ENCODE measurements around the gene TIGD6. TPM values are rescaled to one million over a fixed set of nuclear protein-coding genes. Genes with fewer than 3 reads are reported as not detected.
"Not testable (repeated sequence)": the region's sequence is repeated elsewhere in the genome, so short reads cannot be mapped to it uniquely, and the experiment has no call there.

The TIGD6 gene
- 4.3 TPM for total RNA-seq (ENCODE audit: insufficient read depth, low replicate concordance)

DNA sequence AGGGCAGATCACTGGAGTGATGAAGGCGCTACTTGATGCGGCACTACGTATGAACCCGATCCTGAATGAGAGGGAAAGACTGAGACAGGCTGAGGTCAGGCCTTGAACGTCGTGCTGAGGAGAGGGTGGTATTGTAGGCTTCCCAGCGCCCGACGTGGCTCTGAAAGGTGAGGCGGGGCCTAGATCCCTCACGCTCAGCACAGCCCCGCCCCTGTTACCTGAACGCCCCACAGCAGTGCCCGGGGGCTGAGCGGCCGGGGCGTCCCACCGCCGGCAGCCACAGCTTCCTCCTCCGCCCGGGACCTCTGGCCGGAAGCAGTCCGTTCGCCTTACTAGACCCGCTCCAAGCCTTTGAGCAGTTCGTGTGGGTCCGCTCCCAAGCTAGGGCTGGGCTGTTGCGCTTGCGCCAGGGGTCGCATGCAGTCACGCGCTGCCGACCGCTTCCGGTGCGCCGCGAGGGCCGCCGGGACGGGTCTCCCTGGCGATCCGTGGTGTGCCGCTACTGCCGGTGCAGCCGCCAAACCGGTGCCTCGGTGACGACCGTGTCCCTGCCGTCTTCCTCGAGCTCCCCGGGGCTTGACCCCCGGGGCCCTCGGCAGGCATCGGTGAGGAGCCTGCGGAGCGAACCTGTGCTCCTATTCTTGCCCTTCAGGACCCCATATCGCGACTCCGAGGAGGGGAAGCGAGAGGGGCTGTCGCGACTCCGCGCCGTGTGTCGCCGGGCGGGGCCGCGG lies at the start of gene TIGD6, which contains the start of gene HMGXB3:
TSS of gene TIGD6 (minus strand) at position 399 of the 734 bp plus-strand sequence. CDS start 4,306 bp downstream, outside the sequence.
TSS of gene HMGXB3 (plus strand) at position 484 of the 734 bp plus-strand sequence. CDS start 4,114 bp downstream, outside the sequence.
- DNase-seq (ENCODE audit: low spot score), result peak; percentile 97

DNA sequence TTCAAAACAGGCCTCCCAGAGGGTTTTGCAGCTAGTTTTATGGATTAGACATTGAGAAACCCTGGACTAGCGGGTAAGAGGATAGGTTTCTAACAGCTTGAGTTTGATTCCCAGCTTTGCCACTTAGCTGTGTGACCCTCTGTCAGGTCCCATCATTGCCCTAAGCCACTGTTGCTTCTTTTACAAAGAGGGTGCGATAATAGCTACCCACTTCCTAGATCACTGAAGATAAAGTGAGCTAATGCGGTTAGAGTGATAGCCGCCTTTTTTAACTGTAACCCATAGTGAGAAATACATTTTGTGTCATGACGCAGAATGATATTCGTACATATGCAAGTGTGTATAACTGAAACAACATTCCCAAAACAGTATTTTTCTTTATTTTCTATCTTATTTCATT lies 45.6 kb upstream of the TIGD6 start:
- no peak for DNase-seq (ENCODE audit: low spot score)

DNA sequence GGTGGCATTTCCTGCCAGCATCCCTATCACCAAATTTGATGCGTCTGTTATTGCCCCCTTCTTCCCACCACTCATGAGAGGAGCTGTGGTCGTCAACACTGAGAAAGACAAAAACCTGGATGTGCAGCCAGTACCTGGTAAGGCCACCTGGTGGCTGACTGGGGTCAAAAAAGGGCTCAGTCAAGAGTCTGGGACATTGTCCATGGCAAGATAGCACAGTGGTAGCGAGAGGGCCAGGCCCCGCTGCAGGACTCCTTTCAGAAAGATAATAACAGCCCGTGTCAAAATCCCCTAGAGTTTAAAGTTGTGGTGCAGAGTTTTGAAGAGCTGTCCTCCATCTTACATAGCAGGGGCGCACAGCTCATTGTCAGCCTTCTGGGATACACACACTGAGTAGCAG lies 45.1 kb upstream of the TIGD6 start:
- DNase-seq (ENCODE audit: low spot score), result no peak

DNA sequence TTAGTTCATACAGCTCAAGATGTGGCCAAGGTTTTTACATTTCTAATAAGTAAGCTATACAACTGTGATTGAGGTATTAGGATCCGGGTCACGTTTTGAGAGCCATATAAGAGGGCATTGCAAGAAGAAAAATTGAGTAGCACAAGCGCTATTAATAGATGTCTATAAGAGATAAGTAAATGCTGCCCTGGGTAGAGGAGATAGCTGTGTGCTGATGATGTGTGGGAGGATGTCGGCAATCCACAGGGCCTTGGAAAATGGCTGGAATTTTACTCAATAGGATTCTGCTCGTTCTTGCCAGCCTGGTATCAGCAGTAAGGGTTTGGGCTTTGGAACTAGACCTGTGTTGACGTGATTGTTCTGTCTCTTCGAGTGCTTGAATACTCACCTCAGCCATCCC lies 44.3 kb upstream of the TIGD6 start:
- DNase-seq (ENCODE audit: low spot score), result no peak

DNA sequence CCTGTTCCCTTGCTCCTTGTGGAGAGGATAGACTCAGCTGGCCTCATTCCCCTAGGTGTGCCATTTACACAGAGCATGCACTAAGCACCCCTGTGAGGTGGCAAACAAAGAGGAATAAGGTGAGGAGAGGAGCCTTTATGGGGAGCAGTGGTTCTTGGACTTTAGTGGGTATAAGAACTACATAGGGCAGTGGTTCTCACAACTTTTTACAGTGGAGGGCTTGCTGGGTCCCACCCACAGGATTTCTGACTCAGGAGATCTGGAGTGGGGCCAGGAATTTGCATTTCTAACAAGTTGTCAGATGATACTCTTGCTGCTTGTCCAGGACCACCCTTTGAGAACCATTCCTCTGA lies 43.9 kb upstream of the TIGD6 start:
- peak; percentile 73 for DNase-seq (ENCODE audit: low spot score)

DNA sequence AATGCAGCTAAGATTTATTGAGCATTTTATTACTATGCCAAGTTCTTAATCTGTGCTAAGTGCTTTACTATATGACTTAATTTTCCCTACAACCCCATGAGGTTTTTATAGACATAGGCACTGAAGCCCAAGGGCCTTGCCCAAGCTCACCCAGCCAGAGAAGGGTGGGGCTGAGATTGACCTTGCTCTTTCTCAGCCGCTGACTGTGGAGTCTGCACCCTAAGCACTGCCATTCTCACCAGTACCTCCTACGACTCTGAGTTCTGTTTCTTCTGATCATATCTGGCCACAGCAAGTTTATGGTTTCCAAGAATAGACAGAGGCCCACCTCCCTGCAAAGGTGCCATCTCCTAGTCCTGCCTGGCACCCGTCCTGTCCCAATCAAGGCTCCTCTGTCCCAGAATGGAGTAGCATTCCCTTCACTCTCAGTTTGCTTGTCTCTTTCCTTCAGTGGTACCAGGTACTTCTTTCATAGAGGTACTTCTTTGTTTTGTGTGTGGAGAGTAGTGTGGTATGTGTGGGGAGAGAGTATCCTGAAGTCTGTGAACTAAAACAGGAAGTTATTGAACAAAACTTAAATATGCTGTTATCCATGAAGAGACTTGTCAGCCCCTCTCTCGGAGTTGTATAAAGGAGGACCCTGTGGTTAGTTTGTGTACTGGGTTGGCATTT lies 43.3 kb upstream of the TIGD6 start:
- DNase-seq (ENCODE audit: low spot score), result no peak

DNA sequence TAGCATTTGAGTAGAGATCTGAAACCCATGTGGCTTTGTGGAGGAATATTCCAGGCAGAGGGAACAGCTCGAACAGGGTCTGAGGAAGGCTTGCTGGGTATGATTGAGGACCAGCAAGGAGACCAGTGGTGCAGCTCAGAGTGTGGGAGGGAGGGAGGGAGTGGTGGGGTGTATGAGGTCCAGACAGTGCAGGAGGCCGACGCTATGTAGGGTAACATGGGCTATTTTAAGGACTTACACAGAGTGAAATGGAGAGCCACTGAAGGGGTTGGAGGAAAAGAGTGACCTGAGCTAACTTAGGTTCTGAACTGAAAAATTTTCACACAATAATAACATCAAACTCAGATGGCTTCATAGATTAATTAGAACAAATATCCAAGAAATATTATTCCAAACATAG lies 42.0 kb upstream of the TIGD6 start:
- no peak for DNase-seq (ENCODE audit: low spot score)

DNA sequence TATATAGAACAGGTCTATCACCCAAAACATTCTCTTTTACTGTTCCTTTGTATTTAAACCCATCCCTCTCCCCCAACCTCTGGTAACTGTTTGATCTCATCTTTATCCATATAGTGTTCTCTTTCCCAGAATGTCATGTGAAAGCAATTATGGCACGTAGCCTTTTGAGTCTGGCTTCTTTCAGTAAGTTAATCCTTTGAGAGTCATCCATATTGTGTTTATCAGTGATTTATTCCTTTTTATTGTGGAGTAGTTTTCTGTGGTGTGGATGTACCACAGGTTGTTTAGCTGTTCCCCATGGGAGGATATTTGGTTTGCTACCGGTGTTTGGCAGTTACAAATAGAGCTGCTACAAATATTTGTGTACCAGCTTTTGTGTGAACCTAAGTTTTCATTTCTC lies 38.1 kb upstream of the TIGD6 start:
- DNase-seq (ENCODE audit: low spot score), result no peak

DNA sequence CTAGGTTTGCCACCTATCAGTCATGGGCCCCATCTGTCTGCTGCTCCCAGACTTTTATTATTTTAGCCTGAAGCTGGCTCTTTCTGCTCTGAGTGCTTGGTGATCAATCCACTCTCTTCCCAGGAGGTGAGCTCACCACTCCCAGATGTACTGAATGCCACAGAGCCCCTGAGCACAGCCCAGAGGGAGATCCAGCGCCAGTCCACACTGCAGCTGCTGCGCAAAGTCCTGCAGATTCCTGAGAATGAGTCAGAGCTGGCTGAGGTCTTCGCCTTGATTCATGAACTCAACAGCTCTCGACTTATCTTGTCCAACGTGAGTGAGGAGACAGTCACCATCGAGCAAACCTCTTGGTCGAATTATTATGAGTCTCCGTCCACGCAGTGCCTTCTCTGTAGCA lies 36.1 kb upstream of the TIGD6 start:
- peak; percentile 94 for DNase-seq (ENCODE audit: low spot score)

DNA sequence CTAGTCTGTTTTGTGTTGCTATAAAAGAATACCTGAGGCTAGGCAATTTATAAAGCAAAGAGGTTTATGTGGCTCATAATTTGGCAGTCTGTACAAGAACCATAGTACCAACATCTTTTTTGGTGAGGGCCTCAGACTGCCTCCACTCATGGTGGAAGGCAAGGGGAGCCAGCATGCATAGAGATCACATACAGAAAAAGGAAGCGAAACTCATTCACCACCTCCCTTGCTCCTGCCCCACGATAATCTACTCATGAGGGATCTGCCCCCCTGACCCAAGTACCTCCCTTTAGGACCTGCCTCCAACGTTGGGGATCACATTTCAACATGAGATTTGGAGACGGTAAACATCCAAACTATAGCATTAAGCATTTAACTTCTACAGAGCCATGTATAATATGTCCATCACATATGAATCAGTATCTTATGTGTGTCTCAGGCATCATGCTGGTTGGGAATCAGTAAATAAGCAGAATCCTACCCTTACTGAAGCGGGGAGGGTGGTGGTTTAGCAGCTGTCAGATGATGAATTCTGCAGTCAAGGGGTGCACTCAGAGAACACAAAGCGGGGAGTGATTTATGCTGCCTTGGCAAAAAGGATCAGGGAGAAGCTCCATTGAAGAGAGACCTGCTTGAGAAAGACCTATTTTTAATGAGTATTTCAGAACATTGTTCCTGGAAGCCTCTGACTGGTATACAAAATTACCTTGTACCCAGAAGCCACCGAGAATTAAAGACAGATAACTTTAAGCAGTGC lies 34.9 kb upstream of the TIGD6 start:
- DNase-seq (ENCODE audit: low spot score), result no peak

DNA sequence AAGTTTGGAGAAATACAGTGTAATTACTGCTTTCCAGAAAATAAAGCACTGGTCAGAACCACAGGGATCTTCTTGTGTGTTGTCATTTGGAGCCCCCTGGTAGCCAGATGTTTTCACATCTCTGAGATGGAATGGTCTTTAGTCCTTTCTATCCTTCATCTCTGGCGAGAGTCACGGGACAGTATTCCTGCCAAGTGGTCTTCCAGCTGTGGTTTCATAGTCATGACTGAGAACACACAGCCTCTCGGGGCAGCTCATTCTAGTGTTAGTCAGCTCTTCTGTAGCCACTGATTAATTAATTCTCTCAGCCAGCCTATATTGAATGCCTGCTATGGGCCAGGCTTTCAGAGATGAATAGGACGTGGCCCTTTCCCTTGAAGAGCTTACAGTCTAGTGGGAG lies 34.2 kb upstream of the TIGD6 start:
- no peak for DNase-seq (ENCODE audit: low spot score)

DNA sequence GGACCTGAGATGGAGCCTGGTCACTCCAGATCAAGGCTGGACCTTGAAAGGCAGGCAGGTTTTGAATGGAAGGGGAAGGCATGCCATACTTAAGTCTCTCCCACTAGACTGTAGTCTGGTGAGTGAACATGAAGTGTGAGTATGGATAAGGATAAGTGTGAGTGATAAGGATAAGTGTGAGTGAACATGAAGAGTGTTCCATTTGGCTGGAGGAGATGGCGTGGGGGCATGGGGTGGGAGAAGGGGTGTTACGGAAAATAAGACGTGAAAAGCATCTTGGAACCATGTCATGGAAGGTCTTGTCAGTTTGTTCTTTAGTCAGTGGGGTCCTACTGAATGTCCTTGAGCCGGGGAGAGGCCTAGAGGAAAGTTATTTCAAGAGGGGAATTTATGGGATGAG lies 32.9 kb upstream of the TIGD6 start:
- no peak for DNase-seq (ENCODE audit: low spot score)

DNA sequence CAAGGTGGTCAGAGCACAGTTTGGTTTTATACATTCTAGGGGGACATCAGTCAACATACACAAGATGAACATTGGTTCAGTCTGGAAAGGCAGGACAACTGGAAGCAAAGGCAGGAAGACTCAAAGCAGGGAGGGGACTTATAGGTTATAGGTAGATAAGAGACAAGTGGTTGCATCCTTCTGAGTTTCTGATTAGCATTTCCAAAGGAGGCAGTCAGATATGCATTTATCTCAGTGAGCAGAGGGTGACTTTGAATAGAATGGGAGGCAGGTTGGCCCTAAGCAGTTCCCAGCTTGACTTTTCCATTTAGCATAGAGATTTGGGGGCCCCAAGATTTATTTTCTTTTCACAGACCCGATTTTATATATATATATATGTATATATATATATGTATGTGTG lies 27.6 kb upstream of the TIGD6 start:
- not testable (repeated sequence) for DNase-seq (ENCODE audit: low spot score)

DNA sequence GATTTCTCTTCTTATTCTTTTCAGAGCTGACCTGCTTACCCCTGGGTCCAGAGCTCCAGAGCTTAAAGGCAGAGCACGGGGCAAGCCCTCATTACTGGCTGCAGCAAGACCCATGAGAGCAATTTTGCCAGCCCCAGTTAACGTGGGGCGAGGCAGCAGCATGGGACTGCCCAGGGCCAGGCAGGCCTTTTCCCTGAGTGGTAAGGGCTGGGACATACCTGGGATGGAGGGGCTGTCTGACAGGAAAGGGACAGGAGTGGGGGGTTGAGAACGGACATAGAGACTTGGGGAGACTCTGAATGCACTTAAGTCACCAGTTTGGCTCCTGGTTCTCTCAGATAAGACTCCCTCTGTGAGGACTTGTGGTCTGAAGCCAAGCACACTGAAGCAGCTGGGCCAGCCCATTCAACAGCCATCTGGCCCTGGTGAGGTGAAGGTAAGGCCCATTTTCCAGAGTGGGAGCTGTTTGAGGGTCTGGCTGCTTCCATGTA lies 26.3 kb upstream of the TIGD6 start:
- DNase-seq (ENCODE audit: low spot score), result no peak

DNA sequence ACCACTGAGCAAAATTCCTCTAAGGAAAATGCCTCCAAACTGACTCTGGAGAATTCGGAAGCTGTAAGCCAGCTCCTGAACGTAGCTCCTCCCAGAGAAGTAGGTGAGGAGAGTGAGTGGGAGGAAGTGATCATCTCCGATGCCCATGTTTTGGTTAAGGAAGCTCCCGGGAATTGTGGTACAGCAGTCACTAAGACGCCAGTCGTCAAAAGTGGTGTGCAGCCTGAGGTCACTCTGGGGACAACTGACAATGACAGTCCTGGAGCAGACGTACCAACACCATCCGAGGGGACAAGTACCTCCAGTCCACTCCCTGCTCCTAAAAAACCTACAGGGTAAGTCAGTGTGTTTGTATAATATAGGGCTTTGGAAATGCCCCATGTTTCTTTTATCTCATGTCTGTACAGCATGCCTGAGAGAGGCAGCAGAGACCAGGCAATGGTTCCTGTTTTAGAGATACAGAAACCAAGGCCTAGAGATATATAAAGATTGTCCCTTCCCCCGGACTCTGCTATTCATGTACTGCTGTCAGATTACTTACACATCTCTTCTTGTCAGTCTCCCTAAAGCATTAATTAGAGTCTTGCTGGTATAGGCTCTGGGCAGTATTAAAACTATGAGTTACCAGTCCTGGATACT lies 24.0 kb upstream of the TIGD6 start:
- peak; percentile 31 for DNase-seq (ENCODE audit: low spot score)

DNA sequence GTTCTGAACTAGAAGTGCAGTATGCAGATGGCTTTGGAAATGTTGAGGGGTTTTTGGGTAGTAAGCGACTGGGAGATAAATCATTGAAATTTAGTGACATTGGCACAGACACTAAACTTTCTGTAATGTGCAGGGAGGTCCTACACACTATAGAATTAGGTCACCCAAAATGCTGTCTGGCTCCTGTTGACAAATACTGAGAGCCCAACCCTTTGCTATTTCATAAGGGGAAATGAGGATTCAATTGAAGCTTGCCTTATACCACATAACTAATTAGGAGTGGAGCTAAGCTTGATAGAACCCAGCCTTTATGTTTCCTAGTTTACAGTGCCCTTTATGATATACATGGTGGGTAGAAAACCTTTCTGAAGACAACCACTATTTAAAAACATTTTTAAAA lies 22.7 kb upstream of the TIGD6 start:
- DNase-seq (ENCODE audit: low spot score), result no peak

DNA sequence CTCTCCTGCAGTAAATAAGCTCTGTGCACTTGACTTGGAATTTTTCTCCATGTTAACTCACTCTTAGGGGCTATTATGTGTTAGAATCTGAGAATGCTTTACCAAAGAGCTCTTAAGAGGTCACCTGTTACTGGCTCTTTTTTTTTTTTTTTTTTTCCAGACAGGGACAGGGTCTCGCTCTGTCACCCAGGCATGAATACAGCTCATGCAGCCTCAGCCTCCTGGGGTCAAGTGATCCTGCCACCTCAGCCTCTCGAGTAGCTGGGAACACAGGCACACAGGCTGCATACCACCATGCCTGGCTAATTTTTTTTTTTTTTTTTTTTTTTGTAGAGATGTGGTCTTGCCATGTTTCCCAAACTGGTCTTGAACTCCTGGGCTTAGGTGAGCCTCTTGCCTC lies 22.2 kb upstream of the TIGD6 start:
- DNase-seq (ENCODE audit: low spot score), result no peak

DNA sequence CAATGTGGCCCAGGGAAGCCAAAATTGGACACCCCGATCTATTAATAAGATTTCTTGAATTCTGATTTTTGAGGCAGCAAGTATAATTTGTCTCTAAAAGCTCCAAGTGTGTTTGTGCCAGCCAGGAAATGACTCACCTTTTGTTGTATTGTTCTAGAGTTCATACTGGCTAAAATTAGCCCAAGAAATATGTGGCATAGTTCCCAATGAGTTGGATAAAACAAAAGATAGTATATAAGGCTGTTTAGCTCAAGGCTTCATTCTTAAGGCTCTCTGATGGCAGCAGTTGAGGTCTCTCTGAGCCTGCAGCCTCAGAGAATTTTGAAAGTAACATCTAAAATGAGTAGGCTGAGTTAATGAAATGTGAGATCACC lies 21.7 kb upstream of the TIGD6 start:
- no peak for DNase-seq (ENCODE audit: low spot score)

DNA sequence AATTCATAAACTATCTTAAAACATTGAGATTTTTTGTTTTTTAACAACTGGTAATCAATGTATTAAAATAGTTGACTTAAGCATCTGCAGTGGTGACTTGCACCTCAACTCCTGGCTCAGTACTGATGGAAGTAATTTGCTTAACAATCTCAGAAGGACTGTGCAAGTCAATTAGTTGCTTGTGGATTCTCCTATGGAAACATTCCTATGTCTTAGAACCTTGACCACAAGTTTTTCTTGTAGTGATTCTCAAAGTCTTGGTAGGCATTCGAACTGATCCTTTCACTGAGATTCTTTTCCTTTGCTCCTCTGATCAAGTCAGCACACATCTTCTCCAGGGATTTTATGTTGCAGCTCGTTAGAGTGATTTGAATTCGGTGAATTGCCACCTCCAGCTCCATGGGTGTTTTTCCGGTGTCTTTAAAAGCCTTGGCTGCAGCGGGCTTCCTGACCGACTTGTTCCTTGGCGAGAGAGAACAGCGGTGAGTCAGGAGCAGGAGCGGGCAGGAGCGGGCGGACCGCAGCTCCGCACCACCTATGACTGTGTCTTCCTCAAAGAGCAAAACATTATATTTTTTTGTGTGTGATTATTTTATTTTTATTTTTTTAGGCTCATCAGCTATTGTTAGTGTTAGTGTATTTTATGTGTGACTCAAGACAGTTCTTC lies 21.2 kb upstream of the TIGD6 start:
- no peak for DNase-seq (ENCODE audit: low spot score)

DNA sequence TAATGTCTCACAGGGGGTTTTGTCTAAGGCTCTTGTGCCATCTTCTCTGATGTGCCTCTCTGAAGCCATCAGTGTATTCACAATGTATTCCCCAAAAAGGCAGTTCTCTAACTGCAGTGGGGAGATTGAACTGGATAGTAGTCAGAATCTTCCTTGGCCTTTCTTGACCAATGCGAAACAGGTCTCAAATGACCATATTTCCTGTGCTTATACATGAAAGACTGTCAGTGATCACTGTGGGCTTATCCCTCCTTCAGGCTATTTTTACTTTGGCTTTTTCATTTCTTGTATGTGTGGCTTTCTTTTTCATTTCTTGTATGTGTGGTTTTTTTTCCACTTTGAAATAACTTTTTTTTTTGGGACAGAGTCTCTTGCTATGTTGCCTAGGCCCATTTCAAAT lies 19.8 kb upstream of the TIGD6 start:
- DNase-seq (ENCODE audit: low spot score), result no peak

DNA sequence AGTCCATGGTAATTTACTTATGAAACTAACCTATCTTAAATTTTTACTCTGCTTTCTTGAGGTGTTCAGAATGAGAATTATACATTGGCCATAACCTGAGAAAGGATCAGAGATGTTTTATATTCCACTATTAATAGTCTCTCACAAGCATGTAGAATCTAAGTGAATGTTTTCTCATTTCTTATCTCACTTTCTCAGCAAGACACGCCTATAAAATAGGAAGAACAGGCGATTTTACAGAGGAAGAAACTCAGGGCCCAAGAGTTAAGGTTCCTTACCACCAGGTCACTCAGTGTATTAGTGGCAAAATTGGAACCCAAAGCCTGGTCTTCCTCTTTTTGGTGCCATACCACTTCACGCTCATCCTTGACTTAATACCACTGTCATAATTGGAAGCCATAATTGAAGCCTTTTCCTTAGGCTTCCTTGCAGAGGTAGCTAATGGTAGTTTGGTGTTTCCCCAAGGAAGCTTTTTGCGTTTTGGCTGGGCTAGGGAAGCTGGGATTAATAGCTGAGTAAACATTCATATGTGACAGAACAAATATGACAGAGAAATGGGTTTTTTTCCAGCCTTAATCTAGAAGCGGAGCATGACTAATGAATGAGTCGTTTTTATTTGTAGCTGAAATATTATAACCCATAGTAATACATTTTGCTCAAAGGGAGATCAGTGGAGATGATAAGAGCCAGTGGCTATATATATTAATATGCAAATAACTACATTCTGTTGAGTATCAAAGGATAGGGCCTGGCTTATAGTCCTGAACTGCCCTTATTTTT lies 17.0 kb upstream of the TIGD6 start:
- no peak for DNase-seq (ENCODE audit: low spot score)

Data from umbilical cord (tissue), 2 donors.